Ishikawa (cell line): ENCODE data around the gene AMDHD1.

Experiments used
- CEBPB ChIP-seq: IDR thresholded peaks from 2 replicates; pipeline ENCODE4 v1.6.1; 2012
- CREB1 ChIP-seq: IDR thresholded peaks from 2 replicates; pipeline ENCODE4 v1.6.1; 2012; ENCODE audit warnings: low read depth
- EGR1 ChIP-seq: IDR thresholded peaks from 2 replicates; pipeline ENCODE4 v1.6.1; 2012
- EP300 ChIP-seq: IDR thresholded peaks from 2 replicates; pipeline ENCODE4 v1.6.1; 2012; ENCODE audit warnings: borderline replicate concordance
- FOXM1 ChIP-seq: IDR thresholded peaks from 2 replicates; pipeline ENCODE4 v1.6.1; 2012; ENCODE audit warnings: low read depth, borderline replicate concordance
- NFIC ChIP-seq: IDR thresholded peaks from 2 replicates; pipeline ENCODE4 v1.6.1; 2012
- RAD21 ChIP-seq: IDR thresholded peaks from 2 replicates; pipeline ENCODE4 v1.6.1; 2012; ENCODE audit warnings: low read depth
- REST ChIP-seq: IDR thresholded peaks from 2 replicates; pipeline ENCODE4 v1.6.1; 2012; ENCODE audit warnings: low read depth, mild to moderate bottlenecking
- TAF1 ChIP-seq: IDR thresholded peaks from 2 replicates; pipeline ENCODE4 v1.6.1; 2012; ENCODE audit warnings: low read depth, mild to moderate bottlenecking
- TCF12 ChIP-seq: IDR thresholded peaks from 2 replicates; pipeline ENCODE4 v1.6.1; 2012; ENCODE audit warnings: low read depth
- TEAD4 ChIP-seq: IDR thresholded peaks from 2 replicates; pipeline ENCODE4 v1.6.1; 2012
- YY1 ChIP-seq: IDR thresholded peaks from 2 replicates; pipeline ENCODE4 v1.6.1; 2012; ENCODE audit warnings: low read depth
- ZBTB7A ChIP-seq: IDR thresholded peaks from 2 replicates; pipeline ENCODE4 v1.6.1; 2012; ENCODE audit warnings: low read depth
- TF ChIP-seq, protein P1 (sequence below): IDR thresholded peaks from 2 replicates; pipeline ENCODE4 v1.6.1; 2012
- TF ChIP-seq, protein P2 (sequence below): IDR thresholded peaks from 2 replicates; pipeline ENCODE4 v1.6.1; 2012

AMDHD1 gene

GRCh38 chr12:95955549-95956159 is 12.5 kb downstream of the AMDHD1 start:
- no peak for TF ChIP-seq EGR1
- no peak for TF ChIP-seq TAF1
- TF ChIP-seq CEBPB = no peak
- TF ChIP-seq, protein P1, sequence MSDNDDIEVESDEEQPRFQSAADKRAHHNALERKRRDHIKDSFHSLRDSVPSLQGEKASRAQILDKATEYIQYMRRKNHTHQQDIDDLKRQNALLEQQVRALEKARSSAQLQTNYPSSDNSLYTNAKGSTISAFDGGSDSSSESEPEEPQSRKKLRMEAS = no peak
- TF ChIP-seq FOXM1 = no peak
- TF ChIP-seq TCF12 = no peak
- TF ChIP-seq REST = no peak
- TF ChIP-seq TEAD4 = no peak
- no peak for TF ChIP-seq NFIC
- TF ChIP-seq EP300 = no peak

- TF ChIP-seq RAD21 (no peak), NFIC (no peak), TAF1 (no peak), EGR1 (no peak), YY1 (no peak), EP300 (no peak), TCF12 (no peak), FOXM1 (no peak), TEAD4 (no peak), CEBPB (no peak), CREB1 (no peak), REST (no peak), ZBTB7A (no peak)
- TF ChIP-seq, protein P2, sequence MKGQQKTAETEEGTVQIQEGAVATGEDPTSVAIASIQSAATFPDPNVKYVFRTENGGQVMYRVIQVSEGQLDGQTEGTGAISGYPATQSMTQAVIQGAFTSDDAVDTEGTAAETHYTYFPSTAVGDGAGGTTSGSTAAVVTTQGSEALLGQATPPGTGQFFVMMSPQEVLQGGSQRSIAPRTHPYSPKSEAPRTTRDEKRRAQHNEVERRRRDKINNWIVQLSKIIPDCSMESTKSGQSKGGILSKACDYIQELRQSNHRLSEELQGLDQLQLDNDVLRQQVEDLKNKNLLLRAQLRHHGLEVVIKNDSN = no peak
- TF ChIP-seq, protein P1 = no peak
Measured at GRCh38 chr12:95956557-95957145, 13.5 kb downstream of the AMDHD1 start.

DNA sequence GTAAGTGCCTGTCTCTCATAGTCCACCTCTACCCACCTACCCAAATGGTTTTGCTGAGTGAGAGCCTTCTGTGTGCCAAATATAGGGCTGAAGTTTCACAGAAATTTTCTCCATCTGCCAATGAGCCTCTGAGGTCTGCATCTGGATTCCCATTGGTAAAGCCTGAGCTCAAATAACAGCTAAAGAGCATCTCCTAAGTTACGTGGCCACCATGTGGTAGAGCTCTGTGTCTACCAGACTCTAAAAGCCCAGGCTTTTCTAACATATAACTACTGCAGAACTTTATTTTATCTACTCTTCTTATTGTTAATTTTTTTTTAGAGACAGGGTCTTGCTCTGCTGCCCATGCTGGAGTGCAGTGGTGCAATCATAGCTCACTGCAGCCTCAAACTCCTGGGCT is 16.0 kb downstream of the AMDHD1 start:
- no peak for TF ChIP-seq NFIC
- TF ChIP-seq RAD21 = peak; percentile 39; the same call in 1 of the 2 replicates

DNA sequence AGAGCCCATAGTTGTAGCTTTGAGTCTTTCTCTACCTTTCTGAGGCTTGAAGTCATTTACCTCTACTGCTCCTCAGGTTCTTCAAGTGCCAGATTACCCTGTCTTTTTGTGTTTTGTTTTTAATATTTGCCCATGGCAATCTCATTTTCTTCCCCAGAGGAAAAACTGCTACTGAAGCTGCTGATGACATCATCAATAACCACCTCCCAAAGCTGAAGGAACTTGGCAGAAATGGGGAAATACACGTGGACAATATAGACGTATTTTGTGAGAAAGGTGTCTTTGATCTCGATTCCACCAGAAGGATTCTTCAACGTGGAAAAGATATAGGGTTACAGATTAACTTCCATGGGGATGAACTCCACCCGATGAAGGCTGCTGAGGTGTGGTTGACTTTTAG is 17.1 kb downstream of the AMDHD1 start:
- TF ChIP-seq ZBTB7A = no peak
- TF ChIP-seq CREB1 = no peak
- TF ChIP-seq, protein P2 = no peak
- TF ChIP-seq RAD21 = no peak
- no peak for TF ChIP-seq YY1
- TF ChIP-seq EP300 = no peak
- TF ChIP-seq TAF1 = no peak
- TF ChIP-seq NFIC = no peak
- TF ChIP-seq TEAD4 = no peak
- no peak for TF ChIP-seq EGR1
- TF ChIP-seq TCF12 = no peak
- TF ChIP-seq CEBPB = no peak

DNA sequence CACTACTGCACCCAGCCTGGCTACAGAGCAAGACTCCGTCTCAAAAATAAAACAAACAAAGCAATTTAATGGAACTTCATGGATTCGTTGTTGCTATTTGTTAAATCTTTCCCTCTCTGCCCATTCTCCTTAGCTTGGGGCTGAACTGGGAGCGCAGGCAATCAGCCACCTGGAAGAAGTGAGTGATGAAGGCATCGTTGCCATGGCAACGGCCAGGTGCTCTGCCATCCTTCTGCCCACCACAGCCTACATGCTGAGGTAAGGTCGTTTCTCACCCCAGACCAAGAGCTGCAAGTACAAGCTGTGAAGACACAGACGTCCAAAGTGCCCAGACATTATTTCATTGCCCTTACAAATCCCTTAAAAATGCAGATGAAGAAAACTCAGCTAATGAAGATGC is 19.1 kb downstream of the AMDHD1 start:
- TF ChIP-seq, protein P1 = no peak
- no peak for TF ChIP-seq ZBTB7A
- TF ChIP-seq NFIC = no peak
- TF ChIP-seq RAD21 = no peak
- TF ChIP-seq, protein P2 = no peak
- no peak for TF ChIP-seq TAF1
- TF ChIP-seq EP300 = no peak
- TF ChIP-seq EGR1 = no peak
- TF ChIP-seq CREB1 = no peak
- TF ChIP-seq REST = no peak
- TF ChIP-seq FOXM1 = no peak
- TF ChIP-seq TEAD4 = no peak
- no peak for TF ChIP-seq YY1
- no peak for TF ChIP-seq TCF12
- no peak for TF ChIP-seq CEBPB
